K562 (cell line): ENCODE results near the gene S100A4. TPM values are rescaled to one million over a fixed set of nuclear protein-coding genes. Genes with fewer than 3 reads are reported as not detected.

ENCODE experiments used
- ARID2 ChIP-seq: fragments of 450-650 bp; IDR thresholded peaks from 2 replicates; pipeline ENCODE4 v1.6.1; 2017; ENCODE audit warnings: antibody characterized with exemption, mild to moderate bottlenecking
- BCOR ChIP-seq: fragments of 450-650 bp; IDR thresholded peaks from 2 replicates; pipeline ENCODE4 v1.6.1; 2016
- CBFA2T3 ChIP-seq: fragments of 450-650 bp; IDR thresholded peaks from 2 replicates; pipeline ENCODE4 v1.6.1; 2017
- CREB3L1 ChIP-seq: fragments of 450-650 bp; IDR thresholded peaks from 2 replicates; pipeline ENCODE4 v1.6.1; 2014; ENCODE audit warnings: low read depth, mild to moderate bottlenecking, moderate library complexity, borderline replicate concordance
- CTCF ChIP-seq, 3 experiments: IDR thresholded peaks in 2 of 3; conservative IDR thresholded peaks in 1 of 3; 2 replicates each; pipeline ENCODE4 v1.5.1; 2011 to 2012; ENCODE audit warnings: low read length in 3 of 3, mild to moderate bottlenecking in 3 of 3, control low read depth in 2 of 3, improper control_type of control experiment in 1 of 3, inconsistent platforms in 1 of 3, low read depth in 1 of 3, mixed read lengths in 1 of 3, moderate library complexity in 1 of 3; ENCODE audit not compliant: insufficient read depth in 2 of 3
- ESRRA ChIP-seq: fragments of 450-650 bp; IDR thresholded peaks from 2 replicates; pipeline ENCODE4 v1.6.1; 2014; ENCODE audit warnings: low read depth, mild to moderate bottlenecking, moderate library complexity, borderline replicate concordance
- FIP1L1 ChIP-seq: fragments of 200-400 bp; formaldehyde crosslinking; IDR thresholded peaks from 2 replicates; pipeline ENCODE4 v1.6.1; 2018; ENCODE audit warnings: mild to moderate bottlenecking, low read depth, low read length; ENCODE audit not compliant: poor library complexity, severe bottlenecking
- FOXK2 ChIP-seq, 2 experiments: fragments of 450-650 bp; IDR thresholded peaks in 1 of 2; conservative IDR thresholded peaks in 1 of 2; 2 replicates each; pipeline ENCODE4 v1.6.1; 2016; ENCODE audit warnings: low read depth in 2 of 2, mild to moderate bottlenecking in 1 of 2
- HNRNPH1 ChIP-seq: fragments of 200-400 bp; formaldehyde crosslinking; optimal IDR thresholded peaks from 2 replicates; pipeline ENCODE3; 2017; ENCODE audit warnings: low read depth, mild to moderate bottlenecking, low read length, moderate library complexity
- MYNN ChIP-seq, 2 experiments: sonication (generic); formaldehyde crosslinking in 1 of 2; IDR thresholded peaks; 2 replicates each; pipeline versions ENCODE4 v1.5.0 to v1.6.1; 2016 to 2020; ENCODE audit warnings: antibody characterized with exemption in 1 of 2, missing genetic modification reagents in 1 of 2
- NEUROD1 ChIP-seq: fragments of 150-350 bp; IDR thresholded peaks from 2 replicates; pipeline ENCODE4 v1.6.1; 2014; ENCODE audit warnings: borderline replicate concordance, low read length, low read depth; ENCODE audit not compliant: partially characterized antibody
- SETDB1 ChIP-seq: IDR thresholded peaks from one replicate; pipeline ENCODE4 v1.6.1; 2012; ENCODE audit warnings: low read length, control low read depth, inconsistent platforms
- SIX5 ChIP-seq, 2 experiments: IDR thresholded peaks; 2 replicates each; pipeline ENCODE4 v1.6.1; 2011; ENCODE audit warnings: low read length in 2 of 2, borderline replicate concordance in 1 of 2, low read depth in 1 of 2, mild to moderate bottlenecking in 1 of 2, moderate library complexity in 1 of 2; ENCODE audit not compliant: insufficient read depth in 1 of 2
- SREBF2 ChIP-seq: sonication (generic); formaldehyde crosslinking; IDR thresholded peaks from 2 replicates; pipeline ENCODE4 v1.4.0; 2020; ENCODE audit warnings: mild to moderate bottlenecking, missing genetic modification reagents
- SUPT5H ChIP-seq: fragments of 450-650 bp; IDR thresholded peaks from 2 replicates; pipeline ENCODE4 v1.6.1; 2016
- TCF7L2 ChIP-seq: fragments of 150-350 bp; IDR thresholded peaks from 2 replicates; pipeline ENCODE4 v1.6.1; 2016; ENCODE audit warnings: low read depth, mild to moderate bottlenecking, low read length, moderate library complexity
- YY1 ChIP-seq, 3 experiments: IDR thresholded peaks; 2 replicates each; pipeline ENCODE4 v1.6.1; 2011; ENCODE audit warnings: low read length in 2 of 3, mild to moderate bottlenecking in 2 of 3, moderate library complexity in 2 of 3, borderline replicate concordance in 1 of 3, control low read depth in 1 of 3, low read depth in 1 of 3; ENCODE audit not compliant: insufficient read depth in 3 of 3, insufficient replicate concordance in 2 of 3, control insufficient read depth in 1 of 3, insufficient read length in 1 of 3; ENCODE audit errors: extremely low read depth in 1 of 3
- ZNF197 ChIP-seq: fragments of 200-800 bp; sonication (Bioruptor generic); IDR thresholded peaks from 2 replicates; pipeline ENCODE4 v1.6.1; 2016; ENCODE audit warnings: low read depth, missing genetic modification characterization, missing compliant biosample characterization
- ZNF507 ChIP-seq: conservative IDR thresholded peaks from 2 replicates; pipeline ENCODE4 v1.6.1; 2017; ENCODE audit warnings: missing genetic modification characterization, missing compliant biosample characterization
- ZNF511 ChIP-seq: sonication (generic); formaldehyde crosslinking; IDR thresholded peaks from 2 replicates; pipeline ENCODE4 v1.8.0; 2022; ENCODE audit warnings: mild to moderate bottlenecking, missing genetic modification reagents
- ZNF551 ChIP-seq: fragments of 250-450 bp; sonication (Bioruptor Pico); IDR thresholded peaks from 2 replicates; pipeline ENCODE4 v1.5.0; 2021; ENCODE audit warnings: mild to moderate bottlenecking, moderate library complexity
- polyA plus RNA-seq, 8 experiments: library from polyadenylated mRNA; depleted of rRNA in 4 of 8; stranded (reverse) in 5 of 8; unstranded in 3 of 8; fragments of >200 nt; fragmentation: Nextera tagmentation in 2 of 8; fragmentation: Illumina TruSeq in 1 of 8; extraction: Ambion mirVana in 2 of 8; extraction: Trizol in 1 of 8; gene quantifications; 2 replicates each; pipeline versions ENCODE4 v1.2.1 to v1.2.3, GENCODE V29; 2011 to 2014; ENCODE audit warnings: inconsistent platforms in 1 of 8, missing spikeins in 1 of 8
- total RNA-seq, 7 experiments: library from RNA; depleted of rRNA in 6 of 7; stranded (reverse); fragments of >200 nt in 6 of 7; fragmentation: Illumina TruSeq in 2 of 7; extraction: Trizol in 2 of 7; gene quantifications; 2 replicates each; pipeline versions ENCODE4 v1.2.1 to v1.2.3, GENCODE V29; 2011 to 2021; ENCODE audit warnings: low replicate concordance in 1 of 7
- TF ChIP-seq, protein P1 (sequence below): fragments of 450-650 bp; formaldehyde crosslinking; IDR thresholded peaks from 2 replicates; pipeline ENCODE4 v1.4.0; 2022; ENCODE audit warnings: mild to moderate bottlenecking, moderate library complexity

The S100A4 gene
- total and polyA plus RNA-seq, 9 of the 15 experiments (the other 6 are each of a cell fraction or from before 2014, with no cell fraction given): 3.7 to 20.1 (median 11.2) TPM

DNA sequence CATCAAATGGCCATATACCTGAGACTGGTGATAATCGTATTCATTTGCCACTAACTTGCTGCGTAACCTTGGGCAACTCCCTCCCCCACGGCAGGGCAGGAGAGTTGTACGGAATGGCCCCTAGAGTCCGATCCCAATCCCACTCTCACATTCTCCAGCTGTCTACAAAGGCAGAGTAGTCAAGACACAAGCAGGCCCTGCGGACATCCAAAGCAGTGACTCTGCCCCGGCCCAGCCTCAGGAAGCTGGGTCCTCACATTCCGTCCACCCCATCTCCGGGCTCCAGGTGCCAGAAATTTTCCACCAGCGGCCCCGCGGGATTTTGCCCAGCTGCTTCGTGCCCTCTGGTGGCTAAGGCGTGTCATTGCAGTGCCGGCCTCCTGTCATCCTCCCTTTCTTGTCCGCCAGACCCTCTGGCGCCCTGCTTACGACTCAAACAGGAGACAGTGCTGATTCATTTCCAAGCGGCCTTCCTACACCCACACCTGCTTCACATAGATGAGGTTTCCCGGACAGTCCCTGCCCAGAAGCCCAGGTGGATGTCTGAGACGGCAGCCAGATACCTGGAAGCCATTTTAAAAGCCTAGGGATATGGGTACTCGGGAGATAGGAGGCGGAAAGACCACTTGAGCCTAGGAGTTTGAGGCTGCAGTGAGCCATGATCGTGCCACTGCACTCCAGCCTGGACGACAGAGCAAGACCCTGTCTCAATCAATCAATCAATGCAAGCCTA lies 22.9 kb upstream of the S100A4 start (continued):
- no peak for TF ChIP-seq SETDB1
- TF ChIP-seq YY1 (IDR thresholded peaks at IDR 0.05; ENCODE audit: borderline replicate concordance in 1 of 3, control insufficient read depth in 1 of 3, extremely low read depth in 1 of 3, insufficient read depth in 3 of 3, insufficient read length in 1 of 3, insufficient replicate concordance in 2 of 3, low read depth in 1 of 3, low read length in 2 of 3): peak in 2 of 3 experiments; percentile 31 to 41
- TF ChIP-seq SREBF2 (CRISPR knock-in tag): no peak
- TF ChIP-seq ZNF511 (CRISPR knock-in tag): no peak; the same call in 1 of the 2 replicates
- TF ChIP-seq TCF7L2: no peak
- TF ChIP-seq FIP1L1: no peak
- no peak for TF ChIP-seq ZNF197
- no peak for TF ChIP-seq MYNN (IDR thresholded peaks at IDR 0.05)
- TF ChIP-seq MYNN (CRISPR knock-in tag; IDR thresholded peaks at IDR 0.05): no peak
- 0 out of 2 replicates have a peak, but pooled peaks have one; percentile 37 for TF ChIP-seq ESRRA
- no peak for TF ChIP-seq SUPT5H
- peak; percentile 25 to 60; a peak in 1 of 4 replicates for TF ChIP-seq FOXK2 (conservative IDR thresholded peaks at IDR 0.05 in 1 of 2, IDR thresholded peaks at IDR 0.05 in 1 of 2; ENCODE audit: low read depth in 2 of 2)
- no peak for TF ChIP-seq SIX5 (IDR thresholded peaks at IDR 0.05; ENCODE audit: borderline replicate concordance in 1 of 2, insufficient read depth in 1 of 2, low read depth in 1 of 2, low read length in 2 of 2)
- TF ChIP-seq CREB3L1: 0 out of 2 replicates have a peak, but pooled peaks have one; percentile 30
- TF ChIP-seq BCOR: no peak
- TF ChIP-seq CBFA2T3: peak; percentile 34
- TF ChIP-seq ZNF507 (tag): no peak
- peak; percentile 97 to 98 (median 98) for TF ChIP-seq CTCF (IDR thresholded peaks at IDR 0.05 in 2 of 3, conservative IDR thresholded peaks at IDR 0.05 in 1 of 3; ENCODE audit: insufficient read depth in 2 of 3, low read depth in 1 of 3, low read length in 3 of 3)
- TF ChIP-seq ZNF551 (CRISPR knock-in tag): no peak
- TF ChIP-seq ARID2: peak; percentile 98
- TF ChIP-seq, protein P1, sequence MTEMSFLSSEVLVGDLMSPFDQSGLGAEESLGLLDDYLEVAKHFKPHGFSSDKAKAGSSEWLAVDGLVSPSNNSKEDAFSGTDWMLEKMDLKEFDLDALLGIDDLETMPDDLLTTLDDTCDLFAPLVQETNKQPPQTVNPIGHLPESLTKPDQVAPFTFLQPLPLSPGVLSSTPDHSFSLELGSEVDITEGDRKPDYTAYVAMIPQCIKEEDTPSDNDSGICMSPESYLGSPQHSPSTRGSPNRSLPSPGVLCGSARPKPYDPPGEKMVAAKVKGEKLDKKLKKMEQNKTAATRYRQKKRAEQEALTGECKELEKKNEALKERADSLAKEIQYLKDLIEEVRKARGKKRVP (CRISPR knock-in tag): no peak
- no peak for TF ChIP-seq NEUROD1
- no peak for TF ChIP-seq HNRNPH1
